Measurements from ENCODE around the gene MLIP. TPM values are rescaled to one million over a fixed set of nuclear protein-coding genes. Genes with fewer than 3 reads are reported as not detected.

The MLIP gene
- total RNA-seq, 1 experiment from 2014 or later = 0.59 TPM

- Histone ChIP-seq H3K79me2 (ENCODE audit: insufficient read depth, low read length) (no peaks in the 10 kb centered on the region), H3K4me1 (ENCODE audit: control insufficient read depth in 1 of 2, insufficient read depth in 2 of 2, low read length in 2 of 2) (no peaks in the 10 kb centered on the region), H3K9me3 (ENCODE audit: control insufficient read depth in 1 of 2, insufficient read depth in 1 of 2, low read depth in 1 of 2, low read length in 2 of 2) (no peaks in the 10 kb centered on the region), H3K9ac (ENCODE audit: low read length) (no peak overlapping the region), H3K4me3 (replicated peaks in 1 of 2; ENCODE audit: low read depth in 1 of 2, low read length in 2 of 2) (no peak overlapping the region), H4K20me1 (ENCODE audit: insufficient read depth) (no peaks in the 10 kb centered on the region), H2AFZ (ENCODE audit: low read depth, low read length, poor library complexity, severe bottlenecking) (no peak overlapping the region), H3K9me2 (ENCODE audit: insufficient read depth) (no peaks in the 10 kb centered on the region), H3K27ac (ENCODE audit: low read depth, low read length) (no peak overlapping the region), H3K36me3 (ENCODE audit: control insufficient read depth in 1 of 2, insufficient read depth in 2 of 2, low read length in 2 of 2) (no peaks in the 10 kb centered on the region), H3K27me3 (ENCODE audit: insufficient read depth, low read length) (no peaks in the 10 kb centered on the region), H3K4me2 (ENCODE audit: low read length) (no peak overlapping the region)
- ChIA-PET CTCF (no interaction called here), POLR2A (no interaction called here), RAD21 (ENCODE audit: low non-redundant PET in 1 of 2, low total read pairs in 2 of 2, uncharacterized antibody in 2 of 2, unreplicated experiment in 2 of 2) (no interaction called here)
- no peak for TF ChIP-seq POLR2A (IDR thresholded peaks at IDR 0.05; ENCODE audit: borderline replicate concordance, extremely low read depth, insufficient read depth, insufficient read length)
- intact Hi-C loops (cut with micrococcal nuclease) = no loop called here
- DNase-seq (ENCODE audit: low read depth, low spot score) (no peak), ATAC-seq (no peak)
- BruUV-seq (replicated peaks) = no TSS peak
Observed at GRCh38 chr6:54130179-54130578, 18.9 kb downstream of the MLIP start.

DNA sequence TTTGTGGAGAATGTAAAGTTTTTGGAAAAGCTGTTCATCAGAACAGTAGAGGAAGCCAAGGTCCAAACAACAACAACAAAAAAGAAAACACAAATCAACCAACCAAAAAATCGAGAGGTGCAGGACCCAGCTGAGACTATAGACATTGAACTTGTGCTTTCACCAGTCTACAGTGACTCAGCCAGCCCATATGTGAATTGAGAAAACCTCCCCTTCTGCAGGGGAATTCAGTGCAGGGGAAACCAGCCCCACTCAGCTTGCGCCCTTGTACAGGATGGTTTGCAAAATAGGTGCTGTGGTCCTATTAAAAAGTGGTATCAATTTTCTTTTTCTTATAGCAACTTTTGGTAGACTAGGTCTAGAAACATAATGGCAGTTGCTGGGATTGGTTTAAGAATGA is 21.3 kb downstream of the MLIP start:
- Histone ChIP-seq H3K36me3 (ENCODE audit: control insufficient read depth in 1 of 2, insufficient read depth in 2 of 2, low read length in 2 of 2) (no peaks in the 10 kb centered on the region), H3K27me3 (ENCODE audit: insufficient read depth, low read length) (no peaks in the 10 kb centered on the region), H4K20me1 (ENCODE audit: insufficient read depth) (no peaks in the 10 kb centered on the region), H3K4me1 (ENCODE audit: control insufficient read depth in 1 of 2, insufficient read depth in 2 of 2, low read length in 2 of 2) (no peaks in the 10 kb centered on the region; a peak in 1 of 4 replicates), H3K79me2 (ENCODE audit: insufficient read depth, low read length) (no peaks in the 10 kb centered on the region), H2AFZ (ENCODE audit: low read depth, low read length, poor library complexity, severe bottlenecking) (no peak overlapping the region), H3K9me3 (ENCODE audit: control insufficient read depth in 1 of 2, insufficient read depth in 1 of 2, low read depth in 1 of 2, low read length in 2 of 2) (no peaks in the 10 kb centered on the region), H3K27ac (ENCODE audit: low read depth, low read length) (no peak overlapping the region), H3K4me2 (ENCODE audit: low read length) (no peak overlapping the region), H3K9me2 (ENCODE audit: insufficient read depth) (no peaks in the 10 kb centered on the region), H3K4me3 (replicated peaks in 1 of 2; ENCODE audit: low read depth in 1 of 2, low read length in 2 of 2) (no peak overlapping the region), H3K9ac (ENCODE audit: low read length) (no peak overlapping the region)
- DNase-seq (ENCODE audit: low read depth, low spot score) = no peak
- ChIA-PET CTCF (no interaction called here), RAD21 (ENCODE audit: low non-redundant PET in 1 of 2, low total read pairs in 2 of 2, uncharacterized antibody in 2 of 2, unreplicated experiment in 2 of 2) (no interaction called here), POLR2A (no interaction called here)
- no TSS peak for BruUV-seq (replicated peaks)
- intact Hi-C loops (cut with micrococcal nuclease) = no loop called here
- ATAC-seq = no peak
- TF ChIP-seq ZNF274 (IDR thresholded peaks at IDR 0.05; ENCODE audit: low read depth, low read length) (no peak), EZH2 (IDR thresholded peaks at IDR 0.05) (no peak), POLR2AphosphoS5 (IDR thresholded peaks at IDR 0.05; ENCODE audit: low read depth, low read length) (no peak), TCF7L2 (IDR thresholded peaks at IDR 0.05; ENCODE audit: borderline replicate concordance, extremely low read depth, insufficient read depth, insufficient read length) (no peak), EGR1 (IDR thresholded peaks at IDR 0.05; ENCODE audit: low read depth) (no peak), ZFX (IDR thresholded peaks at IDR 0.05) (no peak), EZH2phosphoT487 (IDR thresholded peaks at IDR 0.05; ENCODE audit: borderline replicate concordance) (no peak), JUND (IDR thresholded peaks at IDR 0.05) (no peak), SP1 (IDR thresholded peaks at IDR 0.05; ENCODE audit: low read depth) (no peak), ELF1 (IDR thresholded peaks at IDR 0.05; ENCODE audit: borderline replicate concordance, low read depth) (no peak), CEBPB (IDR thresholded peaks at IDR 0.05; ENCODE audit: low read depth) (no peak)
- TF ChIP-seq, protein P1, sequence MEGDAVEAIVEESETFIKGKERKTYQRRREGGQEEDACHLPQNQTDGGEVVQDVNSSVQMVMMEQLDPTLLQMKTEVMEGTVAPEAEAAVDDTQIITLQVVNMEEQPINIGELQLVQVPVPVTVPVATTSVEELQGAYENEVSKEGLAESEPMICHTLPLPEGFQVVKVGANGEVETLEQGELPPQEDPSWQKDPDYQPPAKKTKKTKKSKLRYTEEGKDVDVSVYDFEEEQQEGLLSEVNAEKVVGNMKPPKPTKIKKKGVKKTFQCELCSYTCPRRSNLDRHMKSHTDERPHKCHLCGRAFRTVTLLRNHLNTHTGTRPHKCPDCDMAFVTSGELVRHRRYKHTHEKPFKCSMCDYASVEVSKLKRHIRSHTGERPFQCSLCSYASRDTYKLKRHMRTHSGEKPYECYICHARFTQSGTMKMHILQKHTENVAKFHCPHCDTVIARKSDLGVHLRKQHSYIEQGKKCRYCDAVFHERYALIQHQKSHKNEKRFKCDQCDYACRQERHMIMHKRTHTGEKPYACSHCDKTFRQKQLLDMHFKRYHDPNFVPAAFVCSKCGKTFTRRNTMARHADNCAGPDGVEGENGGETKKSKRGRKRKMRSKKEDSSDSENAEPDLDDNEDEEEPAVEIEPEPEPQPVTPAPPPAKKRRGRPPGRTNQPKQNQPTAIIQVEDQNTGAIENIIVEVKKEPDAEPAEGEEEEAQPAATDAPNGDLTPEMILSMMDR (IDR thresholded peaks at IDR 0.05 in 2 of 3, conservative IDR thresholded peaks at IDR 0.05 in 1 of 3; ENCODE audit: borderline replicate concordance in 1 of 3, insufficient read depth in 1 of 3, low read depth in 2 of 3, low read length in 2 of 3) = no peak
- TF ChIP-seq, protein P2, sequence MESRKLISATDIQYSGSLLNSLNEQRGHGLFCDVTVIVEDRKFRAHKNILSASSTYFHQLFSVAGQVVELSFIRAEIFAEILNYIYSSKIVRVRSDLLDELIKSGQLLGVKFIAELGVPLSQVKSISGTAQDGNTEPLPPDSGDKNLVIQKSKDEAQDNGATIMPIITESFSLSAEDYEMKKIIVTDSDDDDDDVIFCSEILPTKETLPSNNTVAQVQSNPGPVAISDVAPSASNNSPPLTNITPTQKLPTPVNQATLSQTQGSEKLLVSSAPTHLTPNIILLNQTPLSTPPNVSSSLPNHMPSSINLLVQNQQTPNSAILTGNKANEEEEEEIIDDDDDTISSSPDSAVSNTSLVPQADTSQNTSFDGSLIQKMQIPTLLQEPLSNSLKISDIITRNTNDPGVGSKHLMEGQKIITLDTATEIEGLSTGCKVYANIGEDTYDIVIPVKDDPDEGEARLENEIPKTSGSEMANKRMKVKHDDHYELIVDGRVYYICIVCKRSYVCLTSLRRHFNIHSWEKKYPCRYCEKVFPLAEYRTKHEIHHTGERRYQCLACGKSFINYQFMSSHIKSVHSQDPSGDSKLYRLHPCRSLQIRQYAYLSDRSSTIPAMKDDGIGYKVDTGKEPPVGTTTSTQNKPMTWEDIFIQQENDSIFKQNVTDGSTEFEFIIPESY (IDR thresholded peaks at IDR 0.05; ENCODE audit: extremely low read depth, insufficient replicate concordance, low read length) = no peak
- TF ChIP-seq, protein P3, sequence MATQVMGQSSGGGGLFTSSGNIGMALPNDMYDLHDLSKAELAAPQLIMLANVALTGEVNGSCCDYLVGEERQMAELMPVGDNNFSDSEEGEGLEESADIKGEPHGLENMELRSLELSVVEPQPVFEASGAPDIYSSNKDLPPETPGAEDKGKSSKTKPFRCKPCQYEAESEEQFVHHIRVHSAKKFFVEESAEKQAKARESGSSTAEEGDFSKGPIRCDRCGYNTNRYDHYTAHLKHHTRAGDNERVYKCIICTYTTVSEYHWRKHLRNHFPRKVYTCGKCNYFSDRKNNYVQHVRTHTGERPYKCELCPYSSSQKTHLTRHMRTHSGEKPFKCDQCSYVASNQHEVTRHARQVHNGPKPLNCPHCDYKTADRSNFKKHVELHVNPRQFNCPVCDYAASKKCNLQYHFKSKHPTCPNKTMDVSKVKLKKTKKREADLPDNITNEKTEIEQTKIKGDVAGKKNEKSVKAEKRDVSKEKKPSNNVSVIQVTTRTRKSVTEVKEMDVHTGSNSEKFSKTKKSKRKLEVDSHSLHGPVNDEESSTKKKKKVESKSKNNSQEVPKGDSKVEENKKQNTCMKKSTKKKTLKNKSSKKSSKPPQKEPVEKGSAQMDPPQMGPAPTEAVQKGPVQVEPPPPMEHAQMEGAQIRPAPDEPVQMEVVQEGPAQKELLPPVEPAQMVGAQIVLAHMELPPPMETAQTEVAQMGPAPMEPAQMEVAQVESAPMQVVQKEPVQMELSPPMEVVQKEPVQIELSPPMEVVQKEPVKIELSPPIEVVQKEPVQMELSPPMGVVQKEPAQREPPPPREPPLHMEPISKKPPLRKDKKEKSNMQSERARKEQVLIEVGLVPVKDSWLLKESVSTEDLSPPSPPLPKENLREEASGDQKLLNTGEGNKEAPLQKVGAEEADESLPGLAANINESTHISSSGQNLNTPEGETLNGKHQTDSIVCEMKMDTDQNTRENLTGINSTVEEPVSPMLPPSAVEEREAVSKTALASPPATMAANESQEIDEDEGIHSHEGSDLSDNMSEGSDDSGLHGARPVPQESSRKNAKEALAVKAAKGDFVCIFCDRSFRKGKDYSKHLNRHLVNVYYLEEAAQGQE (IDR thresholded peaks at IDR 0.05; ENCODE audit: low read depth) = no peak

All from HCT116 (cell line).